Mucosa of descending colon (tissue), 3 donors: ENCODE measurements around the gene COL15A1. TPM values are rescaled to one million over a fixed set of nuclear protein-coding genes. Genes with fewer than 3 reads are reported as not detected.

Experiments used
- ATAC-seq: fragments of 200-7000 bp; cut with Tn5 transposase; one replicate; pipeline ENCODE4 v1.9.1; 2020; ENCODE audit warnings: mild to moderate bottlenecking, moderate library complexity
- DNase-seq, 3 donors: peaks; one replicate each; pipeline ENCODE4 v3.0.0-alpha.2; 2020
- H3K36me3 ChIP-seq: fragments of 200-600 bp; one replicate; pipeline ENCODE4 v1.8.0; 2021; ENCODE audit warnings: low read depth, mild to moderate bottlenecking
- H3K4me1 ChIP-seq: fragments of 200-600 bp; one replicate; pipeline ENCODE4 v1.8.0; 2021; ENCODE audit warnings: low read depth, mild to moderate bottlenecking
- H3K4me3 ChIP-seq: fragments of 200-600 bp; one replicate; pipeline ENCODE4 v1.8.0; 2021; ENCODE audit warnings: mild to moderate bottlenecking
- H3K9me3 ChIP-seq: fragments of 200-600 bp; one replicate; pipeline ENCODE4 v1.8.0; 2021; ENCODE audit warnings: mild to moderate bottlenecking
- CTCF ChIP-seq: fragments of 200-600 bp; IDR thresholded peaks from one replicate; pipeline ENCODE4 v1.8.0; 2022; ENCODE audit warnings: antibody characterized with exemption, mild to moderate bottlenecking
- intact Hi-C, 2 donors: fragments of 100-400 bp; cut with DNase I in 1 of 2; cut with micrococcal nuclease in 1 of 2; formaldehyde crosslinking; loops; one replicate each; pipeline versions ENCODE4 v1.11.0 to v1.11.1; 2022; cut with DNase I, micrococcal nuclease
- total RNA-seq, 3 donors: library from RNA; stranded (reverse); fragmentation: NEBNext Ultra II Directional in 2 of 3; extraction: Animal tissue kit (Norgen Biotek cat#: 25700) in 2 of 3; gene quantifications; one replicate each; pipeline versions ENCODE4 v1.2.1 to v1.2.4, GENCODE V29; 2021 to 2023
- donor health status: DM: no; HTN: no; CAD: no; lungs with moderate emphysema.
- donor health status: DM: no; HTN: no; CAD: no.
- donor health status: DM: no; HTN: yes; CAD: no.

COL15A1 gene
- total RNA-seq, 3 donors from 2014 or later: 4.2 to 43.4 (median 11.2) TPM

GRCh38 chr9:99031994-99032393, 88.3 kb downstream of the COL15A1 start:
- H3K4me3 ChIP-seq: no peak overlapping the region
- intact Hi-C loops: no loop called here
- TF ChIP-seq CTCF: no peak
- H3K36me3 ChIP-seq: no peaks in the 10 kb centered on the region
- no peaks in the 10 kb centered on the region for H3K4me1 ChIP-seq
- no peak for ATAC-seq
- DNase-seq: no peak
- H3K9me3 ChIP-seq: no peaks in the 10 kb centered on the region

GRCh38 chr9:99034149-99034548, 90.4 kb downstream of the COL15A1 start:
- ATAC-seq (no peak), DNase-seq (no peak)
- Histone ChIP-seq H3K9me3 (no peaks in the 10 kb centered on the region), H3K36me3 (no peaks in the 10 kb centered on the region), H3K4me3 (no peak overlapping the region), H3K4me1 (no peaks in the 10 kb centered on the region)
- intact Hi-C loops: no loop called here
- no peak for TF ChIP-seq CTCF

- Histone ChIP-seq H3K4me1 (no peaks in the 10 kb centered on the region), H3K4me3 (no peak overlapping the region), H3K36me3 (no peaks in the 10 kb centered on the region), H3K9me3 (no peaks in the 10 kb centered on the region)
- no peak for DNase-seq
- ATAC-seq: no peak
- intact Hi-C loops: no loop called here
- no peak for TF ChIP-seq CTCF
These were observed 91.6 kb downstream of the COL15A1 start for GRCh38 chr9:99035313-99035712.

- Histone ChIP-seq H3K4me1 (peaks cover 2% of the 10 kb centered on the region), H3K36me3 (no peaks in the 10 kb centered on the region), H3K4me3 (no peak overlapping the region), H3K9me3 (no peaks in the 10 kb centered on the region)
- TF ChIP-seq CTCF: no peak
- ATAC-seq: no peak
- no peak for DNase-seq
- intact Hi-C loops: no loop called here
These were observed 94.2 kb downstream of the COL15A1 start for GRCh38 chr9:99037769-99038483.

GRCh38 chr9:99038484-99038820, 94.7 kb downstream of the COL15A1 start:
- Histone ChIP-seq H3K9me3 (no peaks in the 10 kb centered on the region), H3K4me3 (no peak overlapping the region), H3K36me3 (no peaks in the 10 kb centered on the region), H3K4me1 (peaks cover 2% of the 10 kb centered on the region)
- DNase-seq (no peak), ATAC-seq (no peak)
- TF ChIP-seq CTCF: no peak
- intact Hi-C loops: no loop called here
